Smooth muscle cell of the brain vasculature (primary cell): ENCODE data around the gene AAMP.
"Not testable (repeated sequence)": the region's sequence is repeated elsewhere in the genome, so short reads cannot be mapped to it uniquely, and the experiment has no call there.

ENCODE experiments used
- DNase-seq: peaks from one replicate; pipeline ENCODE4 v3.0.0-alpha.2; 2012; ENCODE audit warnings: low read depth, low spot score

AAMP gene

DNA sequence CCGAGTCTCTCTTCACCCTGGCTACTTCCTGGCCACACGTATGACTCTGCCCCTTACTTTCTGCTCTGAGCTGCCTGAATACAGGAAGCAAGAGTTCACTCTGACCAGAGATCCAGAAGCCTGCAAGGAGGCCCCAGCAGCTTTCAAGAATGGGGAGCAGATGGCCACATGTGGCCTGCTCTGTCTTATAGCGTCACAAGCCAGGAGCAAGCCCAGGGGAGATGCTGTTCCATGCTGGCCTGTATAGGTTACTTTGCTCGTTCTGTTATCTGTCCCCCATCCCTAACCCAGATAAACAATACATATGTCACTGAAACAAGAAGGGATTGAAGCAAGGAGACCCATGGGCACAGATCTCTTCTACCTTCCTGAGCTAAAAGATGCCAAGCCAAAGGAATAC, 4.6 kb upstream of the AAMP start:
- DNase-seq, result no peak

- DNase-seq, result no peak
Observed at GRCh38 chr2:218273908-218274249, 3.9 kb upstream of the AAMP start.

DNA sequence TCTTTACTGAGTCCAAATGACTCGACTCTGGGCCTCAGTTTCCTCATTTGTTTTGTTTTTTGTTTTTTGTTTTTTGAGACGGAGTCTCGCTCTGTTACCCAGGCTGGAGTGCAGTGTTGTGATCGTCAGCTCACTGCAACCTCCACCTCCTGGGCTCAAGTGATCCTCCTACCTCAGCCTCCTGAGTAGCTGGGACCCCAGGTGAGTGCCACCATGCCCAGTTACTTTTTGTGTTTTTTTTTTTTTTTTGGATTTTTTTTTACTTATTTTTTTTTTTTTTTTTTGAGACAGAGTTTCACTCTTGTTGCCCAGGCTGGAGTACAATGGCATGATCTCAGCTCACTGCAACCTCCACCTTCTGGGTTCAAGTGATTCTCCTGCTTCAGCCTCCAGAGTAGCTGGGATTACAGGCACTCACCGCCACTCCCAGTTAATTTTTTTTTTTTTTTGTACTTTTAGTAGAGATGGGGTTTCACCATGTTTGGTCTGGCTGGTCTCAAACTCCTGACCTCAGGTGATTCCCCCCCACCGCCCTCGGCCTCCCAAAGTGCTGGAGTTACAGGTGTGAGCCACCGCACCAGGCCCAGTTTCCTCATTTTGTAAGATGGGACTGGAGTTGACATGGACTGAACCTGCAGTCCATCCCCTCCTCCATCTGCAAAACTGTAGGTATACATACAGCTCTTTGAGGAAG, 3.4 kb upstream of the AAMP start:
- not testable (repeated sequence) for DNase-seq

DNA sequence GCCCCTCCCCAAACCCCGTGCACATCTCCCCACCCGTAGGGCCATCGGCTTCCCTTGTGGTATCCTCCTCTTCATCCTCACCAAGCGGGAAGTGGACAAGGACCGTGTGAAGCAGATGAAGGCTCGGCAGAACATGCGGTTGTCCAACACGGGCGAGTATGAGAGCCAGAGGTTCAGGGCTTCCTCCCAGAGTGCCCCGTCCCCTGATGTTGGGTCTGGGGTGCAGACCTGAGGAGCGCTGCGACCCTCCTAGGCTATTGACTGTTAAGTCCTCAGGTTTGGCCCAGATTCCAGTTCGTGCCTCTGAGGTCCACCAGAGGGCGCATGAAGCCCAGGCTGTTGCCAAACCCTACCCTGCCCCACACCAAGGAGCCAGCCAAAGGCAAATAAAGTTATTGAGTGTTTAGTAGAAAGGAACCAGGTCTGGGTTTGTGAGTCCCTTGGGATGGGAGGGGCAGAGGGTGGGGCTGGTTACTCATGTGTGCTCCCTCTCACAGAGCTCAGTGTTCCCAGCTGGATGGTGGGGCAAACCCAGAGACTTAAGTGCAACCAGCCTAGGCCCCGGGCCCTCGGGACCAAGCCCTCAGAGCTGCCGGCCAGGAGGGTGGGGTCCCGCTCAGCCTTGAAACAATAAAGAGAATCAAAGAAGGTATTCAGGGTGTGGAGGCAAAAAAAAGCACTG, 2.7 kb upstream of the AAMP start:
- peak; percentile 68 for DNase-seq

DNA sequence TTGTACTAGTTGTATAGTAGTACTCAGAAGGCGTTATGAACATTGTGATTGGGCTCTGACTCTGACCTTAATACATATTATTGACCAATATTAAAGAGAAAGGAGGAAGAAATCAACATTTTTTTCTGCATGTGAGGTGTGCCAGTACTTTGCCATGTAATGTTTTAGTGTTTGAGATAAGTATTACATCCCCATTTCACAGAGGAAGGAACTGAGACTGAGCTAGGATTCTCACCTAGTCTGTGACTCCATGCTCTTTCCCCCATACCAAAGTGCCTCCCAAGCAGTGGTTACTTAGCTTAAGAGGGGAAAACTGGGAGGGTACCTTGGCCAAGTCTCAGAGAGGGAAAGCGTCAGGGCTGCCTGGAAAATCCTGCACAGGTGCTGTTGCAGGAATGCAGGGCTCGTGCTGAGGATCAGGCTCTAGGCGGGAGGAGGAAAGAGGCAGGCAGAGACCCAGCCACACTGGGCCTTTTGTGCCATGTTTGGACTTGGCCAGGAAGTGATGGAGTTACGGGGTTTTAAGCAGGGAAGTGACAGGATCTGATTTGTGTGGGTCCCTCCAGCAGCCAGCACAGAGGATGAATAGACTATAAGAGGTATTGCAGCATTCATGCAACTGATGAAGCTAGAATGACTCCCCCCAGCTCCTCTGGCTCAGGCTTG, 2.1 kb upstream of the AAMP start:
- DNase-seq, result no peak

- no peak for DNase-seq
Observed at GRCh38 chr2:218271487-218271797, 1.5 kb upstream of the AAMP start.

- no peak for DNase-seq
Observed at GRCh38 chr2:218270721-218271486, 967 bp upstream of the AAMP start.

DNA sequence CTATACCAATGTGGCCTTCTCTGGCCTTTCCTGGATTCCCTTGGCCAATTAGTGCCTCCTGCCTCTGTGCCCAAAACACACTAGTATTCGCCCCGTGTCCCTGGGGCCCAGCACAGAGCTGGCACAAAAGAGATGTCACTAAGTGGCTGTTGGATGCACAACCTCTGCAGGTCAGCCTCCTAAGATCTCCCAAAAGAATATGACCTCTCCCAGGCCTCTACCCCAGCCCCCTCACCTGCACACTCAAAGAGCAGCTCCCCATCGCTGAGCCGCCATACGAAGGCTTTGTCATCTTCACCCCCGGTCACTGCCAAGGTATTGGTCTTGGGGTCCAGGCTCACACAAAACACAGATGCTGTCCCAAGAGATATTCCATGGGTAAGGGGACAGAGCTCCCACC, 2.7 kb downstream of the AAMP start:
- DNase-seq, result no peak

GRCh38 chr2:218266316-218266979, 3.5 kb downstream of the AAMP start:
- DNase-seq, result no peak

DNA sequence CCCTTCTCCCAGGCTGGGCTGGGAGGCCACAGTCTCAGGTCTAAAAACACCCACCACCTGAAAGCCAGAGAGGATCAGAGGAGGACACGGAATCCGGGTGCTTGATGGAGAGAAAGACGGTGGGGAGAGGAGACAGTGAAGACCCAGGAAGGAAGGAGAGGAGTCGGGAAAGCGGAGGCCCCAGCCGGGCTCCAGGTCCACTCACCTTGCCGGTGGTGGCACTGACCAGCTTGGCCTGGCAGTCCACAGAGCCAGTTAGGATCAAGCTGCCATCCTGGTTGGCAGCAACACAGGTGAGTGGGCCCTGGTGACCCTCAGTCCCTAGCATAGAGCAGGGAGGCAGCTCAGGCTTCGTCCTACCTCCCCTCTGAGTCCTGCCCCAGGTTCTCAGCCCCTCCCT, 4.3 kb downstream of the AAMP start:
- DNase-seq, result no peak

DNA sequence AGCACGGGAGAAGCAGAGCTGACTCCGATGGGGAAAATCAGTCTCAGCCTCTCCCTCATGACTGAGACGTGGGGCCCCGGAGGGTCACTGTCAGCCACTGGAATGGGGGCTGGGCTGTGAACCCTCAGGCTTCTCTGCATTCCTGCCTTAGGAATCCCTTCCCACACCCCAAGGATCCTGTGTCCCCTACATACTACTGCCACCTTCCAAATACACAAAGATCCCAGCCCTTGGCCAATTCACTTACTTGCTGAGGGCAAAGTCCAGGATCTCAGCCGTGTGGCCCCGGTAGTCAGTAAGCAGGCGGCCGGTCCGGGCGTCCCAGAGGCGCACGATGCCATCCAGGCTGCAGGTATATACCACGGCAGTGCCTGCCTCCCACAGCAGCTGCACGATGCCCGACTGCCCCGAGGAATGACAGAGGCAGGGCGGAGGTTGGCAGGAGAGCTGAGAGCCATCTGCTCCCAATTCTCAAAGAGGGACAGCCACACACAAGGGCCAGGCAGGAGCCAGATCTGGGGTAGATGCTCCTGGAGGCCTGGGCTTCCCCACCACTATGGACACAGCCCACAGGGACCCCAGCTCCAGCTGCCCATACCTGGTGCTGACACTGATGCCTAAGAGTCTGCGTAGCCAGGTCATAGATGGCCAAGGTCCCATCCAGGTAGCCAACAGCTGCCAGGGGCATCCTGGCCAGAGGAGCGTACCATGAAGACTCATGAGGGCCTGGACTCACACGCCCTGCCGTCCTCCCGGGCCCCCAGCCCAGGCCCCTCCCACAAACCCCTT, 5.0 kb downstream of the AAMP start:
- DNase-seq, result no peak

GRCh38 chr2:218263817-218264641, 5.9 kb downstream of the AAMP start:
- DNase-seq, result no peak

DNA sequence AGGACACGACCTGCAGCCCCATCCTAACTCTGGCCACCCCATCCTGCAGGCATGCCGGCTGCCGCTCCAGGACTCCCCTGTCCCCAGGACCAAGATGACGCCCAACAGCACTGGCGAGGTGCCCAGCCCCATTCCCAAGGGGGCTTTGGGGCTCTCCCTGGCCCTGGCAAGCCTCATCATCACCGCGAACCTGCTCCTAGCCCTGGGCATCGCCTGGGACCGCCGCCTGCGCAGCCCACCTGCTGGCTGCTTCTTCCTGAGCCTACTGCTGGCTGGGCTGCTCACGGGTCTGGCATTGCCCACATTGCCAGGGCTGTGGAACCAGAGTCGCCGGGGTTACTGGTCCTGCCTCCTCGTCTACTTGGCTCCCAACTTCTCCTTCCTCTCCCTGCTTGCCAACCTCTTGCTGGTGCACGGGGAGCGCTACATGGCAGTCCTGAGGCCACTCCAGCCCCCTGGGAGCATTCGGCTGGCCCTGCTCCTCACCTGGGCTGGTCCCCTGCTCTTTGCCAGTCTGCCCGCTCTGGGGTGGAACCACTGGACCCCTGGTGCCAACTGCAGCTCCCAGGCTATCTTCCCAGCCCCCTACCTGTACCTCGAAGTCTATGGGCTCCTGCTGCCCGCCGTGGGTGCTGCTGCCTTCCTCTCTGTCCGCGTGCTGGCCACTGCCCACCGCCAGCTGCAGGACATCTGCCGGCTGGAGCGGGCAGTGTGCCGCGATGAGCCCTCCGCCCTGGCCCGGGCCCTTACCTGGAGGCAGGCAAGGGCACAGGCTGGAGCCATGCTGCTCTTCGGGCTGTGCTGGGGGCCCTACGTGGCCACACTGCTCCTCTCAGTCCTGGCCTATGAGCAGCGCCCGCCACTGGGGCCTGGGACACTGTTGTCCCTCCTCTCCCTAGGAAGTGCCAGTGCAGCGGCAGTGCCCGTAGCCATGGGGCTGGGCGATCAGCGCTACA, 7.0 kb downstream of the AAMP start:
- DNase-seq, result no peak

GRCh38 chr2:218262237-218262600, 7.7 kb downstream of the AAMP start:
- DNase-seq, result no peak

DNA sequence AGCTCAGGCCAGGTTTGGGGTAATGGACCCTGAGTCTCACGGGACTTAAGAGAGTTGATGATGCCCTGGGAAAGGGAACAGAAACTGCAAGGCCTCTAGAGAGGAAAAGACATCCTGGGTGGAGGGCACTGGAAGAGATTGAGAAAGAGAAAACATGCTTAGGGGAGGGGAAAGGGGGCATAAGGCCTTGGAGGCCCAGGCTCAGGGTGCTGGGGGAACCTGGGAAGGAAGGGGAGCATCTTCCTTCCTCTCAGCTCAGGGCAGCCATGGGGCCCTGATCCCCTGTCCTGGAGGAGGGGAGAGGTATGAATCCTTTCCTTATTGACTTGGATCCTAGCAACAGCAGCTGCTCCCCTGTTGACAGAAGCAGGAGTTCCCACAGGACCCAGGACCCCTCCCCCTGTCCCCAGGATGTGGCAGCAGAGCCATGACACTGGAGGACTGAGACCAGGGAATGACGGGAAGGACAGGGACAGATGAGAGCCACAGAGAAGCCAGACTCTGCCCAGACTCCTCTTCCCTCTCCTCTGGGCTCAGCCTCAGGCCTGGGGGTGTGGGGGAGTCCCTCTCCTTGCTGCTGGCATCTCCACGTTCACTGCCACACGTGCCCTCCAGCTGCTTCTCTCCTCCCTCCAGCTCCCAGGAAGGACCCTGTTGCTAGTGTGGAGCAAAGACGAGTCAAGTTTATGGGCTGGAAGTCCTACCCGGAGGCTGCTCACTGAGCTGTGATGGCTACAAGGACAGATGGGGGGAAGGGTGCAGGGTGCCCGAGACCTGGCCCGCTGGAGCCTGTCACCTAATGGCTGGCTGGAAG, 8.3 kb downstream of the AAMP start:
- no peak for DNase-seq

DNA sequence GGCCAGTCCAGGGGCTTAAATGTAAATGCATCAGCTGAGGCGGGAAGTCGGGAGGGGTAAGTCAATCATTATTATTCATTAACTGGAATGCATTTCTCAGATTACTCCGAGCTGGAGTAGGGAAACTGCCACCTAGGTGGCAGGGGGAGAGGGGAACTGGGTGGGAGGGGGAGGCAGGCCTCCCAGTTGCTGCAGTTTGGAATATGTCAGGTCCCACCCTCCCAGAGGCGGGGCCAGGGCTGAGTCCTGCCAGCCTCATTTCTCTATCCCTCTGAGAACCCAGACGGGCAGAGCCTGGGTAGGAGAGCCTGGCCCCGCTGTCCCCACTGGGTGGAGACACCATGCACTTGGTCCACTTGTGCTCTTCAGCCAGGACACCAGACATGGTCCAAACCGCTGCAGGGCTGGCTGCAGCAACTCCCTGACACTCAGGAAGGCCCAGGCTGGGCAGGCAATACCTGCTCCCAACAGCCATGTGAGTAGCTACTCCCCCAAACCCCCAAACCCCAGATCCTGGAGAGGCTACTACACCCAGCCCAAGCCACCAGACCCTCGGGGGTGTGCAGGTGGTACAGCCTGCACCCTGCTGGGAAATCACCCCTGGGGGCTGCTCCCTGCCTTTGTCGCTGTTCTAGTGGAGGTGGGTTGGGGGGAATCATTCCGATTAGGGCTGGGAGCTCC, 9.1 kb downstream of the AAMP start, which contains the start of gene GPBAR1:
GPBAR1 (plus strand) TSS at position 274 of the 681 bp plus-strand sequence. CDS start 1,710 bp downstream, outside the sequence.
- DNase-seq, result no peak

DNA sequence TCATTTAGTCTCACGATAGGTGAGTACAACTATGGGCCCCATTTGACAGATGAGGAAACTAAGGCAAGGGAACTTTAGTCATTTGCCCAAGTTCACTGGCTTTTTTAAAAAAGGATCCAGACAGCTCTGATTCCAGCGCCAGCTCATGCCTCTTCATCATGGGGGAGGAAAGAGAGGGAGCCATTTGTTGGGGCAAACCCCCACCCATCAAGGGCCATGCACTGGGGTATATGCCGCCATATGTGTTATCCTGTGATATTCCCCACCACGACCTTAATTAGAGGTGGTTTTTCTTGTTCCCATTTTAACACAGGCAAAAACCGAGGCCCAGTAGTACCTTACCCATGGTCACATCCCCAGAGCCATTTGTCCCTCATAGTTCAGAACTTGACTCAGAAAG, 9.8 kb downstream of the AAMP start:
- no peak for DNase-seq
